Testis (tissue), 2 donors: Measurements from ENCODE around the gene ITGA8.

Experiments used
- POLR2A ChIP-seq: fragments of 450-650 bp; IDR thresholded peaks from one replicate; pipeline ENCODE4 v1.6.1; 2017; ENCODE audit warnings: antibody characterized with exemption, mild to moderate bottlenecking, moderate library complexity
- TF ChIP-seq, protein P1 (sequence below), 3 experiments: fragments of 450-650 bp in 2 of 3; fragments of 200-600 bp in 1 of 3; sonication (generic) in 1 of 3; IDR thresholded peaks; one replicate each; pipeline ENCODE4 v1.5.1; 2016 to 2019; ENCODE audit warnings: antibody characterized with exemption in 3 of 3, mild to moderate bottlenecking in 2 of 3, moderate library complexity in 1 of 3

DNA sequence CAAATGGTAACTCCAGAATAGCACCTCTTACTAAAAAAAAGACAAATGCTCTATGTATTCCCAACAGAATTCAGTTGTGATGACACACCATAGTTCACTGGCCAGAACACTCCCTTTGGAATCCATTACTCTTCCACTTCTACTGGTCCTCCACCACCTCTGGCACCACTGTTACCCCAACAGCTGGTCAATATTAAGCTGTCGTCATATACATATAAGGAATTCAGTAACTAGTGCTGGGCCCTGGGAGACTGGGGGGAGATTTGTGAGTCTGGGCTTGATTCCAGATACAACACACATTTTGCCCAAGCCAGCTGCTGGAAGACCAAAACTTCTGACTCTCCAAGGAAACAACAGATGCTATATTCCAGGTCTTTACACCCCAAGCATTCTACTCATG, 26.0 kb upstream of the ITGA8 start:
- no peak for TF ChIP-seq POLR2A
- TF ChIP-seq, protein P1, sequence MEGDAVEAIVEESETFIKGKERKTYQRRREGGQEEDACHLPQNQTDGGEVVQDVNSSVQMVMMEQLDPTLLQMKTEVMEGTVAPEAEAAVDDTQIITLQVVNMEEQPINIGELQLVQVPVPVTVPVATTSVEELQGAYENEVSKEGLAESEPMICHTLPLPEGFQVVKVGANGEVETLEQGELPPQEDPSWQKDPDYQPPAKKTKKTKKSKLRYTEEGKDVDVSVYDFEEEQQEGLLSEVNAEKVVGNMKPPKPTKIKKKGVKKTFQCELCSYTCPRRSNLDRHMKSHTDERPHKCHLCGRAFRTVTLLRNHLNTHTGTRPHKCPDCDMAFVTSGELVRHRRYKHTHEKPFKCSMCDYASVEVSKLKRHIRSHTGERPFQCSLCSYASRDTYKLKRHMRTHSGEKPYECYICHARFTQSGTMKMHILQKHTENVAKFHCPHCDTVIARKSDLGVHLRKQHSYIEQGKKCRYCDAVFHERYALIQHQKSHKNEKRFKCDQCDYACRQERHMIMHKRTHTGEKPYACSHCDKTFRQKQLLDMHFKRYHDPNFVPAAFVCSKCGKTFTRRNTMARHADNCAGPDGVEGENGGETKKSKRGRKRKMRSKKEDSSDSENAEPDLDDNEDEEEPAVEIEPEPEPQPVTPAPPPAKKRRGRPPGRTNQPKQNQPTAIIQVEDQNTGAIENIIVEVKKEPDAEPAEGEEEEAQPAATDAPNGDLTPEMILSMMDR (IDR thresholded peaks at IDR 0.05), result no peak
